ENCODE results near the gene LAMTOR5. TPM values are rescaled to one million over a fixed set of nuclear protein-coding genes. Genes with fewer than 3 reads are reported as not detected.

The LAMTOR5 gene
- total and polyA plus RNA-seq, 7 donors: 61.2 to 543 (median 117) TPM

- DNase-seq: no peak
- H3K4me3 ChIP-seq: no peak overlapping the region
- peaks cover 0 to 1% (median 0%) of the 10 kb centered on the region in 4 donors for H3K9me3 ChIP-seq
- peak overlapping the region in 1 of 4 donors; percentile 2 for H3K27ac ChIP-seq
- peaks cover 0 to 30% (median 1%) of the 10 kb centered on the region in 4 donors for H3K36me3 ChIP-seq
- intact Hi-C loops (cut with DNase I): no loop called here
- TF ChIP-seq EP300 (IDR thresholded peaks at IDR 0.05) (no peak), CTCF (IDR thresholded peaks at IDR 0.05) (no peak), POLR2A (IDR thresholded peaks at IDR 0.05) (no peak), POLR2AphosphoS5 (IDR thresholded peaks at IDR 0.05) (no peak)
- H3K27me3 ChIP-seq: no peaks in the 10 kb centered on the region
- H3K4me1 ChIP-seq: no peaks in the 10 kb centered on the region
- 57 to 77% methylated on average over 5 of the region's 5 CpGs for WGBS, 2 donors
Observed at GRCh38 chr1:110383251-110383990, 24.1 kb downstream of the LAMTOR5 start.

- Histone ChIP-seq H3K36me3 (peaks cover 0 to 55% (median 7%) of the 10 kb centered on the region in 4 donors), H3K9me3 (peaks cover 0 to 1% (median 0%) of the 10 kb centered on the region in 4 donors), H3K4me1 (no peaks in the 10 kb centered on the region), H3K27ac (no peak overlapping the region), H3K4me3 (no peak overlapping the region), H3K27me3 (no peaks in the 10 kb centered on the region)
- no peak for DNase-seq
- intact Hi-C loops (cut with DNase I): no loop called here
- 77 to 85% methylated on average over 10 of the region's 10 CpGs for WGBS, 2 donors
- no peak for TF ChIP-seq CTCF (IDR thresholded peaks at IDR 0.05)
- TF ChIP-seq EP300 (IDR thresholded peaks at IDR 0.05): no peak
- TF ChIP-seq POLR2AphosphoS5 (IDR thresholded peaks at IDR 0.05): no peak
- TF ChIP-seq POLR2A (IDR thresholded peaks at IDR 0.05): no peak
Observed at GRCh38 chr1:110380672-110381283, 26.7 kb downstream of the LAMTOR5 start.

- 92 to 94% methylated on average over 1 of the region's 1 CpG for WGBS, 2 donors
- Histone ChIP-seq H3K9me3 (peaks cover 0 to 1% (median 0%) of the 10 kb centered on the region in 4 donors), H3K27ac (no peak overlapping the region), H3K27me3 (no peaks in the 10 kb centered on the region), H3K4me3 (no peak overlapping the region), H3K36me3 (peaks cover 0 to 84% (median 13%) of the 10 kb centered on the region in 4 donors), H3K4me1 (no peaks in the 10 kb centered on the region)
- intact Hi-C loops (cut with DNase I): no loop called here
- DNase-seq: no peak
- TF ChIP-seq CTCF (IDR thresholded peaks at IDR 0.05): no peak
- TF ChIP-seq POLR2AphosphoS5 (IDR thresholded peaks at IDR 0.05): no peak
- TF ChIP-seq POLR2A (IDR thresholded peaks at IDR 0.05): no peak
- no peak for TF ChIP-seq EP300 (IDR thresholded peaks at IDR 0.05)
Observed at GRCh38 chr1:110375490-110375889, 32.0 kb downstream of the LAMTOR5 start.

GRCh38 chr1:110370827-110371226 lies 36.7 kb downstream of the LAMTOR5 start:
- Histone ChIP-seq H3K9me3 (no peaks in the 10 kb centered on the region), H3K4me1 (no peaks in the 10 kb centered on the region), H3K27ac (no peak overlapping the region), H3K4me3 (no peak overlapping the region), H3K27me3 (no peaks in the 10 kb centered on the region), H3K36me3 (peaks cover 0 to 56% (median 7%) of the 10 kb centered on the region in 4 donors)
- intact Hi-C loops (cut with DNase I): no loop called here
- TF ChIP-seq POLR2AphosphoS5 (IDR thresholded peaks at IDR 0.05) (no peak), CTCF (IDR thresholded peaks at IDR 0.05) (no peak)
- 13 to 55% methylated on average over 1 of the region's 1 CpG for WGBS, 2 donors
- DNase-seq: no peak

All from sigmoid colon (tissue), 7 donors.